Activated CD8-positive, alpha-beta memory T cell treated with anti-CD3 and anti-CD28 coated beads, Interleukin-2, amount 10 ng/mL, durations not matched to agents 7 days and 5 days (primary cell): ENCODE results near the gene SIRPA. TPM values are rescaled to one million over a fixed set of nuclear protein-coding genes. Genes with fewer than 3 reads are reported as not detected.

Experiments
- ATAC-seq: fragments of 150-1000 bp; cut with Tn5 transposase; one replicate; pipeline ENCODE4 v1.10.0; 2021; ENCODE audit warnings: moderate library complexity
- CTCF ChIA-PET: fragments of 350-600 bp; sonication (Branson Sonifier 250); formaldehyde crosslinking; loops from one replicate; lab custom pipeline; 2021; ENCODE audit warnings: antibody characterized with exemption; lab: Charles Lee
- DNase-seq: peaks from one replicate; pipeline ENCODE4 v3.0.0-alpha.2; 2020
- H3K27ac Mint-ChIP-seq: one replicate; pipeline ENCODE4 v1.8.0; 2021; ENCODE audit warnings: mild to moderate bottlenecking, mixed read lengths
- H3K27me3 Mint-ChIP-seq: one replicate; pipeline ENCODE4 v1.8.0; 2021; ENCODE audit warnings: mixed read lengths
- H3K36me3 Mint-ChIP-seq: one replicate; pipeline ENCODE4 v1.8.0; 2021; ENCODE audit warnings: mild to moderate bottlenecking, mixed read lengths
- H3K4me1 Mint-ChIP-seq: one replicate; pipeline ENCODE4 v1.8.0; 2021; ENCODE audit warnings: mixed read lengths
- H3K4me3 Mint-ChIP-seq: one replicate; pipeline ENCODE4 v1.8.0; 2021; ENCODE audit warnings: mild to moderate bottlenecking, moderate library complexity, mixed read lengths
- H3K9me3 Mint-ChIP-seq: one replicate; pipeline ENCODE4 v1.8.0; 2022; ENCODE audit warnings: low read depth, mixed read lengths
- total RNA-seq, 2 experiments: library from RNA; stranded (reverse); gene quantifications; one replicate each; pipeline ENCODE4 v1.2.3, GENCODE V29; 2021

The SIRPA gene
- total RNA-seq, 2 experiments from 2014 or later, result not detected

GRCh38 chr20:1860446-1860845 lies 34.8 kb upstream of the SIRPA start:
- ATAC-seq (no peak), DNase-seq (no peak)
- peaks cover 26% of the 10 kb centered on the region for H3K27me3 Mint-ChIP-seq
- H3K9me3 Mint-ChIP-seq, result no peaks in the 10 kb centered on the region
- no peak overlapping the region for H3K4me3 Mint-ChIP-seq
- CTCF ChIA-PET, result no interaction called here
- no peak overlapping the region for H3K27ac Mint-ChIP-seq
- H3K36me3 Mint-ChIP-seq, result no peaks in the 10 kb centered on the region
- H3K4me1 Mint-ChIP-seq, result no peaks in the 10 kb centered on the region

- H3K9me3 Mint-ChIP-seq, result no peaks in the 10 kb centered on the region
- CTCF ChIA-PET, result no interaction called here
- no peaks in the 10 kb centered on the region for H3K4me1 Mint-ChIP-seq
- DNase-seq (no peak), ATAC-seq (no peak)
- H3K4me3 Mint-ChIP-seq, result no peak overlapping the region
- no peaks in the 10 kb centered on the region for H3K36me3 Mint-ChIP-seq
- H3K27me3 Mint-ChIP-seq, result peaks cover 26% of the 10 kb centered on the region
- no peak overlapping the region for H3K27ac Mint-ChIP-seq
These were observed 33.7 kb upstream of the SIRPA start for GRCh38 chr20:1861347-1861976.

DNA sequence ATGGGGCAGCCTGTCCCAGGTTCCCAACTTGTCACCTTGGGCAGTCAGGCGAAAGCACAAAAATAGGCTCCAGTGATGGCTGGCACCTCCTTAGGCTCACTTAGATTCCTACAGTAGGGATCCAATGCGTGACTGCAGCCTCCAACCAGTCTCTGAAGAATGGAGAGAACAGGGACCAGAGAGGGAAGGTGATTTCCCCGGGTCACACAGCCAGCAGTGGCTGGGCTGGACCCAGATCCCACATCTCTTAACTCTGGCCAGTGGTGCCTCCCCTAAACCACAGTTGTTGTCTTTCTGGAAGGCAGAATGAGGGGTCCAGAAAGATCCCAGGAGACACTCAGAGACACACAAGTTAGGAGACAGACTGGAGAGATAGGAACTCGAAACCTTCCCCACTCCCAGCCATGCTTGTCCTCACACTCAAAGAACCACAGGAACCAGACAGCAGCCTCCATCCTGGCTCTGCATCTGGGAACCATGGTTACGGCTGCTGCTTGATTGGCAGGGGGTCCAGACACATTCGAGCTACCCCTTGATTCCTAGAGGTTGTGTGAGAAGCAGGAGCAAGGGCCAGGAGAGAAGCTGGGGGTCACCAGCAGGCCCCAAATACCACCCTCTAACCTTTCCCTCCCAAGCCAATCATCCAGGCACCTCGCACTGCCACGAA lies 33.1 kb upstream of the SIRPA start:
- no peaks in the 10 kb centered on the region for H3K4me1 Mint-ChIP-seq
- CTCF ChIA-PET, result no interaction called here
- DNase-seq, result no peak
- no peak for ATAC-seq
- no peaks in the 10 kb centered on the region for H3K9me3 Mint-ChIP-seq
- H3K27me3 Mint-ChIP-seq, result peaks cover 27% of the 10 kb centered on the region
- no peak overlapping the region for H3K27ac Mint-ChIP-seq
- no peaks in the 10 kb centered on the region for H3K36me3 Mint-ChIP-seq
- no peak overlapping the region for H3K4me3 Mint-ChIP-seq

GRCh38 chr20:1862663-1863053 lies 32.5 kb upstream of the SIRPA start:
- Mint-ChIP-seq H3K27me3 (peaks cover 27% of the 10 kb centered on the region), H3K27ac (no peak overlapping the region), H3K4me1 (no peaks in the 10 kb centered on the region), H3K9me3 (no peaks in the 10 kb centered on the region), H3K36me3 (no peaks in the 10 kb centered on the region), H3K4me3 (no peak overlapping the region)
- ATAC-seq, result no peak
- CTCF ChIA-PET, result no interaction called here
- DNase-seq, result no peak

DNA sequence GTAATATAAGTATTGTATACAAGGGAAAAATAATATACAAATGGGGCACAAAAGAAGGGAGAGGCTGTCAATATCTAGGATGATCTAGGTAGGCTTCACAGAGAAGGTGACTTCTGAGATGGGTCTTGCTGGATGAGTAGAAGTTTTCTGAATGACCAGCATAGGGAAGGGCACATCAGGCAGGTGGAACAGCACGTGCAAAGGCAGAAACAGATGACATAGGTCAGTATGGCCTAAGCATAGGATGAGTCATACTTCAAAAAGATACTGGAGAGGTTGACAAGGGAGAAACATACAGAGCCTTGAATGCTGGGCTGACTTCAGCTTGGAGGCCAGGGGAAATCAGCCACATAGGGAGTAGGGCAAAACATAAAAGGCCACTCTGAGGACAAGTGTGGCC lies 31.9 kb upstream of the SIRPA start:
- no peak overlapping the region for H3K27ac Mint-ChIP-seq
- DNase-seq, result no peak
- no peaks in the 10 kb centered on the region for H3K36me3 Mint-ChIP-seq
- H3K27me3 Mint-ChIP-seq, result peaks cover 27% of the 10 kb centered on the region
- no peak for ATAC-seq
- no peaks in the 10 kb centered on the region for H3K4me1 Mint-ChIP-seq
- no peaks in the 10 kb centered on the region for H3K9me3 Mint-ChIP-seq
- H3K4me3 Mint-ChIP-seq, result no peak overlapping the region
- CTCF ChIA-PET, result no interaction called here

DNA sequence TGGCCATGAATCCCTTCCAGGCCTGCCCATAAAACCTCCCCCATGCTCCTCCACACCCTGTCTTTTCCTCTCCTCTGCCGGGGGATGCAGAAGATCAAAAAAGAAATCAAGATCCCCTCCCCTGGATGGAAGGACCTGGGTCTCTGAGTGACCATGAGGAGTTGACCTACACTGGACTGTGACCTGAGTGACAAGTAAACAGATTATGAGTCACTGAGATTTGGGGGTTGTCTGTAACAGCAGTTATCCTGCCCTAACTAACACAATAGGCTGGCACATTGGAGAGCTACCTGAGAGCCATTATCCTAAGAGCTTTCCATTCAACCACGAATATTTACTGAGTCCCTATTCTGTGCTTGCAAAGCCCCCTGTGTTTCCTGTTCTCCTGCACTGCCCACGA lies 28.4 kb upstream of the SIRPA start:
- Mint-ChIP-seq H3K36me3 (no peaks in the 10 kb centered on the region), H3K4me1 (no peaks in the 10 kb centered on the region), H3K9me3 (no peaks in the 10 kb centered on the region), H3K4me3 (no peak overlapping the region), H3K27ac (no peak overlapping the region), H3K27me3 (peaks cover 25% of the 10 kb centered on the region)
- ATAC-seq (no peak), DNase-seq (no peak)
- CTCF ChIA-PET, result interaction anchor here (1.0 kb wide), 1 partner anchor 112 kb away, joined by 3 read pairs; no protein-coding TSS in a partner anchor

DNA sequence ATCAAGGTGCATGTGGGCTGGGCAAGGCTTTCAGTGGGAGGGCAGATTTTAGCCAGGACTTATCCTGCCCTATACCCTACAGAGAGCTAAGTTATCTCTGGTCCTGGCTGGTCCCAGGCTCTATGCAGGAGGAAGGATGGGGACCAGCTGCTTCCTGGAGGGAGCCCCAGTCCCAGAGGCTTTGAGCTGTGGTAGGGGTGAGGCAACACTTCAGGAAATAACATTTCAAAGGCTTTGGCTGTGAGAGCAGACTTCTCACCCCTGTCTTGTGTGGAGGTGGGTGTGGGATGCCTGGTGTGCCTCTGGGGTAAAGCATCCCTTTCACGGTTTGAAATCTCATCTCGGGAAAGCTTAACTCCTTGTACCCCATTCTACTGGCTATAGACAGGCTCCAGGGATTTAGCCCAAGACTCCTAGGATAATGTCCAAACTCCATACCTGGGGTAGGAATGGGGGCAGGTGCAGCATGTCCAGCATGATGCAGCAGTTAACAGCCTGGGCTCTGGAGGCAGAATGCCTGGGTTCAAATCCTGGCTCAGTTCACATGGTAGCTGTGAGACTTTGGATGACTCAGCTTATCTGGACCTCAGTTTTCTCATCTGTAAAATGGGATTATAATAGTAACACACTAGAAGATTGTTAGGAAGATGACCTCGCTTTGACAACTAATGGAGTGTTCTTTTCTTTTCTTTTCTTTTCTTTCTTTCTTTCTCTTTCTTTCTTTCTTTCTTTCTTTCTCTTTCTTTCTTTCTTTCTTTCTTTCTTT lies 27.5 kb upstream of the SIRPA start:
- Mint-ChIP-seq H3K4me1 (no peaks in the 10 kb centered on the region), H3K27ac (no peak overlapping the region), H3K9me3 (no peaks in the 10 kb centered on the region), H3K4me3 (no peak overlapping the region), H3K36me3 (no peaks in the 10 kb centered on the region), H3K27me3 (peaks cover 25% of the 10 kb centered on the region)
- no peak for ATAC-seq
- CTCF ChIA-PET, result interaction anchor here (1.0 kb wide), 1 partner anchor 113 kb away, joined by 3 read pairs; no protein-coding TSS in a partner anchor
- no peak for DNase-seq

DNA sequence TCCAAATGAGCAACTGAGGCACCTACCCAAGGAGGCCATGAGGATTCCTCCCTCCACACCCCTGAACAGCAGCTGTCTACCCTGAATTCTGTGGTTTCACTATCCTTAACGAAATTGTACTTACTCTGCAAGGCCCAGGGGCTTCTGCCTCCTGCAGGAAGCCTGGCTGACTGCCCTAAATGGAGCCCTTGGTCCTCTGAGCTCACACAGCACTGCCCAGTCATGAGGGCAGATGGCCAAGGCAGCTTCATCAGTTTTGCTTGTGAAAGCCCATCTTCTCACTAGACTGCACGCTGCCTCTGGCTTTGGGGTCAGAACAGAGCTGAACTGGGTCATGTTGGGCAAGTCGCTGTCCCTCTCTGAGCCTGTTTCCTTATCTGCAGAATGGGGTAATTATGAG lies 26.4 kb upstream of the SIRPA start:
- Mint-ChIP-seq H3K36me3 (no peaks in the 10 kb centered on the region), H3K4me1 (no peaks in the 10 kb centered on the region), H3K4me3 (no peak overlapping the region), H3K27me3 (peaks cover 20% of the 10 kb centered on the region), H3K27ac (no peak overlapping the region), H3K9me3 (no peaks in the 10 kb centered on the region)
- no peak for ATAC-seq
- DNase-seq, result no peak
- CTCF ChIA-PET, result no interaction called here

- H3K4me1 Mint-ChIP-seq, result no peaks in the 10 kb centered on the region
- no peaks in the 10 kb centered on the region for H3K9me3 Mint-ChIP-seq
- no peak overlapping the region for H3K4me3 Mint-ChIP-seq
- CTCF ChIA-PET, result no interaction called here
- ATAC-seq, result no peak
- H3K36me3 Mint-ChIP-seq, result no peaks in the 10 kb centered on the region
- H3K27ac Mint-ChIP-seq, result no peak overlapping the region
- H3K27me3 Mint-ChIP-seq, result peaks cover 14% of the 10 kb centered on the region
- DNase-seq, result no peak
These were observed 24.9 kb upstream of the SIRPA start for GRCh38 chr20:1870323-1870722.

DNA sequence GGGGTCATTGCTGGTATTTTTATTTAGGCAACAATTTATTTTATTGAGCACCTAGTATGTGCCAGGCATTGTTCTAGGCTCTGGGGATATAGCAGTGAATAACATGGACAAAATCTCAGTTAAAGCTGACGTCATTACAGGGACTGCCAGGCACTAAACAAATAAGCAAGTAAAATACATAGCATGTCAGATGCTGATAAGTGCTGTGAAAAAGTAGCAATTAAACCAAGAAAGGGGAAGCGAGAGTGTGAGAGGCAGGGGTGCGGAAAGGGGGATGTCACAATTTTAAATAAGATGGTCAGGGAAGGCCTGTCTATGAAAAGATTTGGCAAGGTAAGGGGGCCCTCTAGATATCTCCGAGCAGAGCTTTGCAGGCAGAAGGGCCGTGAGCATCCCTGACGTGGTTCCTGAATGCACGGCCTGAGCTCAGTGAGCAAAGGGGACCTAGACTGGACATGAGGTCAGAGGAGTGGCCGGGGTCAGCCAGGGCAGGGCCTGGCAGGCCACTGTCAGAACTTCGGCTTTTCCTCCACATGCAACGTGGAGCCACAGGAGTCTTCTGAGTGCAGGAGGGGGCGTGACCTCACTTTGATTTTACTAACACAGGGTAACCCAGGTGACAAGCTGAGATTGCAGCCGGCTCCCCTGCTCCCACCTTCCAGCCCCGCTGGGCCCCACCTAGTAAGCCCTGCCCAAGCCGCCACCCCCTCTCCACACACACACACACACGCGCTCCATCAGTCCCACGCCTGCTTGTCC lies 24.2 kb upstream of the SIRPA start:
- Mint-ChIP-seq H3K27me3 (peaks cover 7% of the 10 kb centered on the region), H3K36me3 (no peaks in the 10 kb centered on the region), H3K27ac (no peak overlapping the region), H3K9me3 (no peaks in the 10 kb centered on the region), H3K4me1 (no peaks in the 10 kb centered on the region), H3K4me3 (no peak overlapping the region)
- no peak for DNase-seq
- CTCF ChIA-PET, result no interaction called here
- no peak for ATAC-seq

DNA sequence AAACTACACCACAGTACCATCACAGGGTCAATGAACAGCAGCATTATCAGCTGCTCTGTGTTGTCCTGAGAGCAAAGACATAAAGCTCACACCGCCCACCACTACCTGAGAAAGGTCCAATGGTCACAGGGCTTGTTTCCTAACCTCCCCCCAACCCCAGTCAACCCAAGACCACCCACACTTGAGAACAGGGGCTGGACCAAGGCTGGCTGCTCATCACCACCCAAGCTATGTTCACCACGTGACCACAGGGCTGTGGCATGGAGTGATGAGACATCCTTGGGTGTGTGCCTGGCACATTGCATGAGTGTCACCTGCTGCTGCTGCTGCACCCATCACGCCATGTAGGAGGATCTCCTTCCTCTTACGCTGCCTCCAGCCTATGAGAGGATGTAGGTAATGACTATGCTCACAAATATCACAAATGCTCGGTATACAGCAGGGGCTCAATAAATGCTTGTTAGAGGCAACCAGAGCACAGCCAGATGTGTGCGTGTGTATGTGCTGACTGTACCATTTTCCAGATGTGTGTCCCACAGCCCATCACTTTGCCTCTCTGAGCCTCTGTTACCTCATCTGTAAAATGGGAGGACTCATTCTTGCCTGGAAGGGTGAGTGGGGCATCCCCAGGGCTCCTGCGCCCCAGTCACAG lies 23.3 kb upstream of the SIRPA start:
- DNase-seq (no peak), ATAC-seq (no peak)
- Mint-ChIP-seq H3K9me3 (no peaks in the 10 kb centered on the region), H3K27ac (no peak overlapping the region), H3K4me3 (no peak overlapping the region), H3K27me3 (peaks cover 4% of the 10 kb centered on the region), H3K4me1 (no peaks in the 10 kb centered on the region), H3K36me3 (no peaks in the 10 kb centered on the region)
- CTCF ChIA-PET, result no interaction called here

DNA sequence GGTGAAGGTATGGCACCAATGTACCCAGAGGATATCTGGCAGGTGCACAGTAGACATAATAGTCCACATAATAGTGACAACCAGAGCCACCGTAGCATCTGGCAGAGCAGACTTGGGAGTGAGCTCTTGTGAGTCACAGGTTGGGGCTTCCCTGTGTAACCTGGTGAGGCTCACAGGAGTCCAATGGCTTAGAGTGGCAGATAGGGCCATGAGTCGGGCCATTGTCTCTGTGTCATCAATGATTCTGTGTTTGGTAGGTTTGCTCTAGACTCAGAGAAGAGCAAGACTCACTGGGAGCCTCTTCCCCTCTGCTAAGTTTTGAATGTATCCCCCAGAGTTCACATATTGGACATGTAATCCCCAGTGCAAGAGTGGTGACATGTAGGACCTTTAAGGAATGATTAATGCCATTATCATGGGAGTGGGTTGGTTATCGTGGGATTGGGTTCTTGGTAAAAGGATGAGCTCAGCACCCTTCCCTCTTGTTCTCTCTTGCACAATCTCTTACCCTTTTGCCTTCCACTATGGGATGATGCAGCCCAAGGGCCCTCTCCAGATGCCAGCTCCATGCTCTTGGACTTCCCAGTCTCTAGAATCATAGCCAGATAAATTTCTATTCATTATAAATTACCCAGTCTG lies 22.6 kb upstream of the SIRPA start:
- no peak for DNase-seq
- Mint-ChIP-seq H3K36me3 (no peaks in the 10 kb centered on the region), H3K27me3 (peaks cover 4% of the 10 kb centered on the region), H3K27ac (no peak overlapping the region), H3K4me1 (no peaks in the 10 kb centered on the region), H3K9me3 (no peaks in the 10 kb centered on the region), H3K4me3 (no peak overlapping the region)
- CTCF ChIA-PET, result no interaction called here
- no peak for ATAC-seq
